A549 (cell line): ENCODE data around the gene AKR1C3. TPM values are rescaled to one million over a fixed set of nuclear protein-coding genes. Genes with fewer than 3 reads are reported as not detected.

Experiments used
- ATAC-seq, 2 experiments: fragments of 200-7000 bp in 1 of 2; fragments of >200 bp in 1 of 2; cut with Nextera tagmentation in 1 of 2; cut with Tn5 transposase in 1 of 2; 3 replicates each; pipeline versions ENCODE4 v1.8.0 to v1.9.1; 2018 to 2020; ENCODE audit warnings: mild to moderate bottlenecking in 1 of 2, moderate library complexity in 1 of 2
- CTCF ChIA-PET: fragments of 300-600 bp; sonication (Branson Sonifier 250); formaldehyde crosslinking; extraction: SDS; loops from one replicate; lab custom pipeline; 2021; ENCODE audit warnings: antibody characterized with exemption, inconsistent platforms; lab: Yijun Ruan, JAX
- POLR2A ChIA-PET: fragments of 350-600 bp; formaldehyde crosslinking; extraction: SDS; loops from one replicate; lab custom pipeline; 2021; ENCODE audit warnings: antibody characterized with exemption, inconsistent platforms; lab: Yijun Ruan, JAX
- DNase-seq, 2 experiments: peaks; one replicate each; pipeline versions ENCODE4 v3.0.0 to v3.0.0-alpha.2; 2011 to 2016; ENCODE audit warnings: low read depth in 1 of 2, low spot score in 1 of 2
- FAIRE-seq: peaks from 2 replicates; lab custom pipeline; 2011; peaks lifted over from hg19 to GRCh38; lab: Jason Lieb, UNC
- H3K27ac ChIP-seq, 2 experiments: fragments of >200 bp; sonication (Bioruptor Twin); formaldehyde crosslinking; 3 replicates each; pipeline ENCODE4 v1.5.1; 2016 to 2017
- H3K4me1 ChIP-seq: fragments of >200 bp; sonication (Bioruptor Twin); formaldehyde crosslinking; 3 replicates; pipeline ENCODE4 v1.6.1; 2016
- H3K4me2 ChIP-seq: fragments of >200 bp; sonication (Bioruptor Twin); formaldehyde crosslinking; 3 replicates; pipeline ENCODE4 v1.6.1; 2016
- H3K4me3 ChIP-seq: fragments of >200 bp; sonication (Bioruptor Twin); formaldehyde crosslinking; 3 replicates; pipeline ENCODE4 v1.5.1; 2016
- H3K9me3 ChIP-seq: fragments of >200 bp; sonication (Bioruptor Twin); formaldehyde crosslinking; 3 replicates; pipeline ENCODE4 v1.6.1; 2016
- BCL3 ChIP-seq: fragments of >200 bp; sonication (Bioruptor Twin); formaldehyde crosslinking; IDR thresholded peaks from 3 replicates; pipeline ENCODE4 v1.6.1; 2016
- CEBPB ChIP-seq, 2 experiments: fragments of >200 bp in 1 of 2; sonication (Bioruptor Twin) in 1 of 2; formaldehyde crosslinking in 1 of 2; IDR thresholded peaks; 2 replicates each; pipeline ENCODE4 v1.6.1; 2012 to 2016
- CHD2 ChIP-seq: fragments of 150-350 bp; IDR thresholded peaks from 2 replicates; pipeline ENCODE4 v1.6.1; 2014; ENCODE audit warnings: low read length; ENCODE audit not compliant: partially characterized antibody
- CTCF ChIP-seq: fragments of >200 bp; sonication (Bioruptor Twin); formaldehyde crosslinking; IDR thresholded peaks from 3 replicates; pipeline ENCODE4 v1.5.1; 2016
- FOSB ChIP-seq: fragments of 250-450 bp; sonication (Bioruptor Pico); IDR thresholded peaks from 2 replicates; pipeline ENCODE4 v1.5.0; 2020; ENCODE audit warnings: mild to moderate bottlenecking, moderate library complexity
- FOSL2 ChIP-seq, 2 experiments: fragments of 450-650 bp in 1 of 2; fragments of >200 bp in 1 of 2; sonication (Bioruptor Twin) in 1 of 2; formaldehyde crosslinking; IDR thresholded peaks; 2 replicates each; pipeline versions ENCODE4 v1.5.0 to v1.6.1; 2016 to 2020; ENCODE audit warnings: mild to moderate bottlenecking in 1 of 2, moderate library complexity in 1 of 2
- GATA3 ChIP-seq: IDR thresholded peaks from 2 replicates; pipeline ENCODE4 v1.6.1; 2012; ENCODE audit warnings: borderline replicate concordance
- HMGXB4 ChIP-seq: fragments of 250-450 bp; sonication (Bioruptor Pico); IDR thresholded peaks from 2 replicates; pipeline ENCODE4 v1.5.0; 2021; ENCODE audit warnings: mild to moderate bottlenecking, moderate library complexity, borderline replicate concordance
- HOXA7 ChIP-seq: fragments of 250-450 bp; sonication (Bioruptor Pico); IDR thresholded peaks from 2 replicates; pipeline ENCODE4 v1.5.0; 2020; ENCODE audit warnings: mild to moderate bottlenecking, moderate library complexity
- JUN ChIP-seq, 2 experiments: fragments of >200 bp; sonication (Bioruptor Twin); formaldehyde crosslinking; IDR thresholded peaks; 2 replicates in 1 of 2; 3 replicates in 1 of 2; pipeline ENCODE4 v1.6.1; 2016 to 2017
- JUNB ChIP-seq: fragments of >200 bp; sonication (Bioruptor Twin); formaldehyde crosslinking; IDR thresholded peaks from 2 replicates; pipeline ENCODE4 v1.6.1; 2016
- KDM5A ChIP-seq: fragments of 200-600 bp; sonication (generic); IDR thresholded peaks from 2 replicates; pipeline ENCODE4 v1.6.1; 2016; ENCODE audit warnings: antibody characterized with exemption, mild to moderate bottlenecking
- MAFK ChIP-seq: fragments of 450-650 bp; IDR thresholded peaks from 2 replicates; pipeline ENCODE4 v1.6.1; 2014; ENCODE audit not compliant: partially characterized antibody
- MAX ChIP-seq: IDR thresholded peaks from 2 replicates; pipeline ENCODE4 v1.6.1; 2012
- MAZ ChIP-seq: fragments of 150-350 bp; IDR thresholded peaks from 2 replicates; pipeline ENCODE4 v1.6.1; 2014; ENCODE audit warnings: antibody characterized with exemption, low read depth, low read length, borderline replicate concordance
- NPAS2 ChIP-seq: fragments of 250-450 bp; sonication (Bioruptor Pico); IDR thresholded peaks from 2 replicates; pipeline ENCODE4 v1.8.0; 2022; ENCODE audit warnings: mild to moderate bottlenecking, moderate library complexity, borderline replicate concordance
- POLR2A ChIP-seq: IDR thresholded peaks from 2 replicates; pipeline ENCODE4 v1.6.1; 2012; ENCODE audit warnings: mild to moderate bottlenecking, low read length
- RAD21 ChIP-seq, 2 experiments: fragments of >200 bp in 1 of 2; sonication (Bioruptor Twin) in 1 of 2; formaldehyde crosslinking in 1 of 2; IDR thresholded peaks in 1 of 2; conservative IDR thresholded peaks in 1 of 2; 2 replicates in 1 of 2; 3 replicates in 1 of 2; pipeline ENCODE4 v1.6.1; 2012 to 2018; ENCODE audit warnings: inconsistent platforms in 1 of 2
- RARB ChIP-seq: fragments of 250-450 bp; sonication (Bioruptor Pico); IDR thresholded peaks from 2 replicates; pipeline ENCODE4 v1.8.0; 2021; ENCODE audit warnings: mild to moderate bottlenecking, moderate library complexity
- SMC3 ChIP-seq: fragments of >200 bp; sonication (Bioruptor Twin); formaldehyde crosslinking; IDR thresholded peaks from 3 replicates; pipeline ENCODE4 v1.6.1; 2018; ENCODE audit warnings: inconsistent platforms
- TFCP2L1 ChIP-seq: fragments of 250-450 bp; sonication (Bioruptor Pico); IDR thresholded peaks from 2 replicates; pipeline ENCODE4 v1.5.0; 2021; ENCODE audit warnings: mild to moderate bottlenecking
- ZFP36 ChIP-seq: fragments of 450-650 bp; IDR thresholded peaks from 2 replicates; pipeline ENCODE4 v1.6.1; 2014; ENCODE audit warnings: borderline replicate concordance; ENCODE audit not compliant: partially characterized antibody
- WGBS: methylation state at CpG from one replicate; pipeline ENCODE4 v1.1.6; 2017; ENCODE audit errors: missing lambda C conversion rate; 5-methylcytosine and 5-hydroxymethylcytosine counted together
- polyA minus RNA-seq: library from RNA; depleted of rRNA, polyadenylated mRNA; stranded (reverse); fragments of >200 nt; gene quantifications from 2 replicates; pipeline ENCODE4 v1.2.3, GENCODE V29; 2011; rRNA and poly(A)+ RNA removed
- polyA plus RNA-seq, 4 experiments: library from polyadenylated mRNA; depleted of rRNA in 3 of 4; stranded (reverse); fragments of >200 nt; fragmentation: RNase III in 1 of 4; extraction: RNeasy Plus Mini Kit Qiagen cat#74134 plus additional on column Dnase treatment in 1 of 4; gene quantifications; 2 replicates in 3 of 4; 3 replicates in 1 of 4; pipeline ENCODE4 v1.2.3, GENCODE V29; 2011 to 2017

The AKR1C3 gene
- polyA plus RNA-seq (2011; rRNA removed) (3,820 and 4,867 TPM in 2 replicates), polyA plus RNA-seq (2017; fragmentation: RNase III; extraction: RNeasy Plus Mini Kit Qiagen cat#74134 plus additional on column Dnase treatment) (1,744 to 2,157 TPM (median 1,998 TPM) in 3 replicates), polyA minus RNA-seq (1,379 and 1,525 TPM in 2 replicates)
- polyA plus RNA-seq (2012; cell fraction: cytosol; rRNA removed): 1,990 and 2,211 TPM in 2 replicates
- 1,508 and 2,046 TPM in 2 replicates for polyA plus RNA-seq (2012; cell fraction: nucleus; rRNA removed)

GRCh38 chr10:5094265-5095205, at the start of gene AKR1C3:
TSS of gene AKR1C3 (plus strand) at chr10:5094414. CDS start at chr10:5094445, 31 bp downstream.
- CTCF ChIA-PET: interaction anchor here (0.6 to 6.9 kb wide), 19 partner anchors 11 to 301 kb away, joined by 3 to 81 read pairs (median 4); no protein-coding TSS in a partner anchor
- POLR2A ChIA-PET: interaction anchor here (0.6 to 2.0 kb wide), 11 partner anchors 15 to 244 kb away, joined by 3 to 14 read pairs (median 3); partner anchors contain the start of gene AKR1C2

More at GRCh38 chr10:5094265-5095205, at the start of gene AKR1C3:
- ATAC-seq (peak; percentile 78 to 86), DNase-seq (peak; percentile 61 to 94), FAIRE-seq (peak; percentile 96)
- peaks cover 36% of the 10 kb centered on the region for H3K4me1 ChIP-seq
- H3K4me3 ChIP-seq: peak within 1 kb of the TSS; percentile 87
- H3K27ac ChIP-seq: peak within 1 kb of the TSS; percentile 89 to 98
- peaks cover 24% of the 10 kb centered on the region for H3K9me3 ChIP-seq
- peak; percentile 53 for TF ChIP-seq POLR2A
- no peak for TF ChIP-seq GATA3
- peak; percentile 60; the same call in 1 of the 2 replicates for TF ChIP-seq HMGXB4 (CRISPR knock-in tag)
- peak; percentile 66 for TF ChIP-seq CTCF
- TF ChIP-seq RAD21 (conservative IDR thresholded peaks at IDR 0.05 in 1 of 2, IDR thresholded peaks at IDR 0.05 in 1 of 2): peak; percentile 71
- TF ChIP-seq ZFP36: no peak
- TF ChIP-seq JUN (IDR thresholded peaks at IDR 0.05): peak; percentile 98 to 99
- TF ChIP-seq MAX: peak; percentile 65; the same call in 1 of the 2 replicates
- 0 out of 2 replicates have a peak, but pooled peaks have one; percentile 45 for TF ChIP-seq TFCP2L1 (CRISPR knock-in tag)
- TF ChIP-seq SMC3: peak; percentile 80
- peak; percentile 62; the same call in 1 of the 2 replicates for TF ChIP-seq FOSB (CRISPR knock-in tag)
- TF ChIP-seq KDM5A: peak; percentile 81
- TF ChIP-seq FOSL2 (IDR thresholded peaks at IDR 0.05): no peak; the same call in 1 of the 2 replicates
- TF ChIP-seq FOSL2 (CRISPR knock-in tag; IDR thresholded peaks at IDR 0.05): peak; percentile 82
- TF ChIP-seq BCL3: peak; percentile 96
- TF ChIP-seq MAFK: no peak
- TF ChIP-seq RARB (CRISPR knock-in tag): peak; percentile 27; the same call in 1 of the 2 replicates
- peak; percentile 41 for TF ChIP-seq CHD2
- 0 out of 4 replicates have a peak, but pooled peaks of 1 of the 2 experiments have one; percentile 26 for TF ChIP-seq CEBPB (IDR thresholded peaks at IDR 0.05)
- TF ChIP-seq JUNB: 0 out of 2 replicates have a peak, but pooled peaks have one; percentile 12
- peak; percentile 68; the same call in 1 of the 2 replicates for TF ChIP-seq HOXA7 (CRISPR knock-in tag)
- no peak for TF ChIP-seq NPAS2
- no peak for TF ChIP-seq MAZ
- WGBS: 1% methylated on average over 9 of the region's 9 CpGs
- H3K4me2 ChIP-seq: peak within 1 kb of the TSS; percentile 92
